ENCODE measurements around the gene INTS2.
"Not testable (repeated sequence)": the region's sequence is repeated elsewhere in the genome, so short reads cannot be mapped to it uniquely, and the experiment has no call there.

Gene INTS2

DNA sequence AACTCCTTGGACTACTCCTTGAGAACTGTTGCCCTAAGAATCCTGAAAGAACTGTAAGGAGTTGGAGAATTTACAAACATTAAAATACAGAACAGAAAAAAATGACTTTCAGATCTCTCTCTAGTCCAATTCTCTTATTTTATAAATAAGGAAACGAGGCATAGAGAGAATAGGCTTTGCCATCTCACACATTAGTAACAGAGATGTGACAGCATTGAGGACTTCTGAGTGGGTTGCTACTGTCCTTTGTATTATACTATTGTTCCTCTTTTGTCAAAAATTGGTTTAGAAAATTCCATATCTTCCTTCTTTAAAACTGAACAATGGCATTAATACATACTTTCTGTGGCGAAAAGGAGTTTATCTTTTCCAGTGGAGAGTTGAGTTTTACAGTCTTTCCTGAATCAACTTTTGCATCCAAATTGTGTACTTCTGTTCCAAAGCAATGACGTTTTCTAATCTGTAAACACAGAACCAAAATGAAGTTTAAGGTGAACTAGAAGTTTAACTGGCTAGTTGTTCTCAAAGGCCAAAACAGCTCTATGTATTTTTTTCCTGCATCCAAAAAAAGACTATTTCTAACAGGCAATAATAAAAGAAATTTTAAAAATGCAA, 80.9 kb downstream of the INTS2 start:
- DNase-seq (ENCODE audit: low read depth): no peak

DNA sequence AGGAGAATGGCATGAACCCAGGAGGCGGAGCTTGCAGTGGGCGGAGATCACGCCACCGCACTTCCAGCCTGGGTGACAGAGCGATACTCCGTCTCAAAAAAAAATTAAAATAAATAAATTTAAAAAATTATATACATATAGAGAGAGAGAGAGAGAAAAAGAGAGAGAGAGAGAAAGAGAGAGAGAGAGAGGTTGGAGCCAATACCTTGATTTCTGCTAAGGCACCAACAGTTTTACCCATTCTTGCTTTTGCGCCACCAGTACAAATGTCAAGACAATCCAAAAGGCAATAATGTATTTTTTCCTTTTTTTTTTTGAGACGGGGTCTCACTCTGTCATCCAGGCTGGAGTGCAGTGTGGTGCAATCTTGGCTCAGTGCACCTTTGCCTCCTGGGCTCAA, 81.7 kb downstream of the INTS2 start:
- DNase-seq (ENCODE audit: low read depth): no peak

DNA sequence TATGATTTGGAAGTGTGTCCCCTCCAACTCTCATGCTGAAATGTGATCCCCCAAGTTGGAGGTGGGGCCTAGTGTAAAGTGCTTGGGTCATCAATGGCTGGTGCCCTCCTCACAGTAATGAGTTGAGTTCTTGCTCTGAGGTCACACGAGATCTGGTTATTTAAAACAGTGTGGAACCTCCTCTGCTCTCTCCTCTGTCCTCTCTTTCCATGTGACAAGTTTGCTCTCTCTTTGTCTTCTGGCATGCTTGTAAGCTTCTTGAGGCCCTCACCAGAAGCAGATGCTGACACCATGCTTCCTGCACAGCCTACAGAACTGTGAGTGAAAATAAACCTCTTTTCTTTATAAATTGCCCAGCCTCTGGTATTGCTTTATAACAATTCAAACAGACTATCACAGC, 84.3 kb downstream of the INTS2 start:
- no peak for DNase-seq (ENCODE audit: low read depth)

DNA sequence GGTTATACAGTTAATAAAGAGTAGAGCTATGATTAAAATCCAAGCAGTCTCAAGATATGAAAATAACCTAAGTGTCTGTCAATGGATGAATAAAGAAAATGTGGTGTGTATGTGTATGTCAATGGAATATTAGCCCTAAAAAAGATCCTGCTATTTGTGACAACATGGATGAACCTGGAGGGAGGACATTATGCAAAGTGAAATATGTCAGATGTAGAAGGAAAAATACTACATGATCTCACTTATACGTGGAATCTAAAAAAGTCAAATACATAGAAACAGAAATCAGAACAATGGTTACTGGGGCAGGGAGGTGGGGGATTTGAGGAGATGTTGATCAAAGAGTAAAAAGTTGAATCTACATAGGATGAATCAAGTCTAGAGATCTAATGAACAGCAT, 84.9 kb downstream of the INTS2 start:
- DNase-seq (ENCODE audit: low read depth): no peak

DNA sequence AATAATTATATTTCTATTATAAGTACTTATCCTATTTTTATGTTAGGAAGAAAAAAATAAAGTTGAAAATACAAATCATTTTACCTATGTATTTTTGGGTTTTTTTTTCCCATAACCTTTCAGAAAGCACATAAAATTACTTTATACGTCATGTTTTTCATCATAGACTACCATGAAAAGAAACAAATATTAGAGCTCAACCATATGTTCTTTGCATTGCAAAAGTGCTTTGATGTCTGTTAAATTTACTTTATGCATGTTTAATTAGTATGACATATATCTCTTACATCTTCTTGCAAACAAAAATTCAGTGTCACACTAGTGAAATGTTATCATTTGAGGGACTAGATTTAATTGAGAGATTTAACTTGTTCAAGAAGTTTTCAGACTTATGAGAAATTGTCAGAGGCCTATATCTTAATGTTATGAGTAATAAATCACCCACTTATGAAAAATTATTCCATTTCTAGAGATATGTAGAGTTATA, 88.4 kb downstream of the INTS2 start:
- DNase-seq (ENCODE audit: low read depth): no peak

DNA sequence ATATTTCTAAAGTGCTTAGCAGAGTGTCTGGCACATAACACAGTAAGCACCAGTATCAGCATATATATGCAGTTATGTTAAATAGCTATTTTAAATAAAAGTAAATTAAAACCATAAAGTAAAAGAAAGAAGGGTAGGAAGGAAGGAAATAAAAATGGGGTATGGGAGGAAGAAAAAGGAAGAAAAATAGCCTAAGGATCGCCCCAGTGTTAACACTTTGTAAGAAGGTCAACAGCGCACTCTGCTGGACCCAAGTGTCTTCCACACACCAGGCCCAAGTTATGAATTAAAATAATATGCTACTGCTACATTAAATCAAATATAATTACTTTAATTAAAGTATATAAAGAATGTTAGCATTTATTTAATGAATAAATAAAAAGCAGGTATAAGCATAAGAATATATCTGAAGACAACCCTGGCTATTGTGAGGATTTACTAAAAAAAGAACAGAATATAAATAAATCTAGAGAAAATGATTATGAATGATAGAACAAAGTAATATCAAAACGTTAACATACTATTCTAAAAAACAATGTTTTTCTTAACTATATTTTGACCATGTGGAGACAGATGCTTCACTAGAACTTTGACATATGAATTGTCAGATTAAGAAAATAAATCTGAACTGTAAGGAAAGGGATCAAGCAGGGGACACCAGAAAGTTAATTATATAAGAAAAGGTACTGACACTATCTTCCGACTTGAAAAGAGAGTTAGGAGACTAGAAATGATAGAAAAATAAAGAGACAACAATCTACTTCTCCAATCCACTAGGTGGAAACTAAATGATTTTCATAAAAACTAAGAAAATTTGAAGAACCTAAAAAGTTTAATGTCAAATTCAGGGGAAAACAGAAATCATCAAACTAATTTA, 90.4 kb downstream of the INTS2 start:
- DNase-seq (ENCODE audit: low read depth): peak; percentile 15

DNA sequence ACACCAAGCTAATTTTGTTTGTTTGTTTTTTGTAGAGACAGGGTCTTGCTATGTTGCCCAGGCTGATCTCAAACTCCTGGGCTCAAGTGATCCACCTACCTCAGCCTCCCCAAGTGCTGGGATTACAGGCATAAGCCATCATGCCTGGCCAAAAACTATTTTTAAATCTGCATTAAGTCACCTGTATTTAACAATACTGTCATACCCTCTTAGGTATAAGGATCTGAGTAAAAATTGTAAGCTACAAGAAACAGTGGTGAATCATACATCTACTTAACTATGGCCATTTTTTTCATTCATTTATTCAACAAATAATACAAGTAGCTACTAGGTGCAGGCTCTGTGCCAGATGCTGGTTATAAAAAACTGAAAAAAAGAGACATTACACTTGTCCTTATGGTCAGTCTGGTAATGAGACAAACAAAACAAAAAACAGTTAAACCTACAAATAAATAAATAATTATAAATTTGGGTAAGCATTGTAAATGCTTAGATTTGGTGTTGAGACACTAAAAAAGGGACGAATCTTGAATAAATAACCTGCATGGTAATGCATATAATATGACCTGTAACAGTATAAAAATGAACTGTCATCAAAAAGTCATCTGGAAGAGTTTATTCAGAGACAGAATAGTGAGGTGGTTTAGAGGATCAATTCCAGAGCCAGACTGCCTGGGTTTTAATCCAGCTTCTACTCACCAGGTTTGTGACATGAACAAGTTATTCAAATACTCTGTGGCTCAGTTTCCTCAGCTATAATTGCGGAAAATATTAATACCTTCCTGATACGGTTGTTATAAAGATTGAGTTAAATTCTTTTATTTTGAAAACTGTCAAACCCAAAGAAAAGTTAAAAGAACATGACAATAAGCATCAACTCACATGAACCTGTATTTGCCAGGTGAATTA, 91.3 kb downstream of the INTS2 start:
- DNase-seq (ENCODE audit: low read depth): no peak

DNA sequence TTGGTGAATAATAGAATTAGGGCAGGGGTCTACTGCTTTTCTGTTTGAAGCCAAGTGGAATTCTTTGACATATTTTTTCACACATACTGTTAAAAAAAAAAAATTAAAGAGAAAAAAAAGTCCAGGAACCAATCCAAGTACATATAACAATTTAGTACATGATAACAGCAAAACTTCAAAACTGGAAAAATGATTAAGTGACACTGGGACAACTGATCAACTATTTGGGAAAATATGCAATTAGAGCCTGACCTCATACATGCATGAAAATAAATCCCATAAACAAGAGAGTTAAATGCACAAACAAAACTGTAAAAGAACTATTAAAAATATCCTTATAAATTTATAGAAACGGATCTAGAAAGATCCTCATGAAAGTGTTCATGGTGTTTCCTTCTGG, 92.2 kb downstream of the INTS2 start:
- DNase-seq (ENCODE audit: low read depth): no peak

DNA sequence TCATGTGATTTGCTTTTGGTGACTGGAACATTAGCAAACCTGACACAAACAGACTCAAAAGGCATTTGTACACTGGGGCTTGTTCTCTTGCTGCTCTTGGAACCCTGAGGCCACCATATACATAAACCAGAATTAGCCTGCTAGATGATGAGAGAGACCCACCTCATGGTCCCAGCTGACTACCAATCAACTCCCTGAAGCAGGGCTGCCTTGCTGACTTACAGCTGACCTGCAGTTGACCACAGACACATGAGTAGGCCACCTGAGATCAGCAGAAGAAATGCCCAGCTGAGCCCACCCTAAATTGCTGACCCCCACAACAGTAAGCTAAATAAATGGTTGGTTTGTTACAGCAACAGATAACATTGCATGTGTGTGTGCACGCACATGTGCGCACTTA, 93.2 kb downstream of the INTS2 start:
- DNase-seq (ENCODE audit: low read depth): no peak

DNA sequence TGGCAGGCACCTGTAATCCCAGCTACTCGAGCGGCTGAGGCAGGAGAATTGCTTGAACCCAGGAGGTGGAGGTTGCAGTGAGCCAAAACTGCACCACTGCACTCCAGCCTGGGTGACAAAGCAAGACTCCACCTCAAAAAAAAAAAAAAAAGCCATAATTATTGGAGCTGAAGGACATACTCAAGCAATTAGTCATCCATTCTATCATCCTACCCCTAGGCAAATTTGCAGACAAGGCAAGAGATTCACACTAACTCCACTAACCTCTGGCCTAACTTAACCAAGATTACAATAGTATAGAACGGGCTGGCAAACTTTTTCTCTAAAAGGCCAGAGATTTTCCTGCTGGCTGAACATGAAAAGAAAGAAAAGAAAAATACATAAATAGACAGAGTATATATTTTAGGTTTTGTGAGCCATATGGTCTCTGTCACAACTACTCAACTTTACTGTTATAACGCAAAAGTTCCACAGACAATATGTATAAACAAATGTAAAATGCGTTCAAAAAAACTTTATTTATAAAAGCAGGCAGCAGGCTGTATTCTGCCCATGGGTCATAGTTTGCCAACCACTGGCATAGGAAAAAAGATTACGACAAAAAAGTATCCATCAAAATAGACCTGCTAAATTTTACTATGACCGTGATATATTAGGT, 94.1 kb downstream of the INTS2 start:
- DNase-seq (ENCODE audit: low read depth): no peak

DNA sequence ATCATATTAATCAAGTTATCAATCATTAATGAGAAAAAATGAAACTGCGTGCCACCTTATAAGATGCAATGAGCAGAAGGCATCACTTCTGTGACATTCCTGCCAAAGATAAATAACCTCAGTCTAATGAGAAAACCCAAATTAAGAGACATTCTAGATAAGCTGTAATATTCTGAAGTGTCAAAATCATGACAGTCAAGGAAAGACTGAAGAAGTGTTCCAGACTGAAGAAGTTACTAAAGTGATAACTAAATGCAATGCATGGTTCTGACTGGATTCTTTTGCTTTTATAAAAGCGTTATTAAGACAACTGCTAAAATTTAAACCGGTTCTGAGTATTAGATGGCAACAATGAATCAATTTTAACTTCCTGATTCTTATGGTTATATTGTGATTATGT, 95.3 kb downstream of the INTS2 start:
- DNase-seq (ENCODE audit: low read depth): no peak

DNA sequence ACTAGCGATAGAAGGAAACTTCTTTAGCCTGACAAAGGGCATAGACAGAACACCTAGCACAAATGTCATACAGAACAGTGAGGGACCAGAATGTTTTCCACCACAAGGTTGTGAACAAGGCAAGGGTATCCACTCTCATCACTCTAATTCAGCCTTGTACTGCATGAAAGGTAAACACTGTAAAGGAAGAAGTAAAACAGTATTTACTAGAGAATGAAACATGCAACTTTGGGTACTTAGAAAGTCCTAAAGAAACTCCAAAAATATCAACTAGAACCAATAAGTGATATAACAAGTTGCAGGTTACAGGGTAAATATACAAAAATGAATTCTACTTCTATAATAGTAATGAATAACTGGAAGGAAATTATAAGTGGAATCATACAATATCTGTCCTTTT, 96.7 kb downstream of the INTS2 start:
- DNase-seq (ENCODE audit: low read depth): no peak

DNA sequence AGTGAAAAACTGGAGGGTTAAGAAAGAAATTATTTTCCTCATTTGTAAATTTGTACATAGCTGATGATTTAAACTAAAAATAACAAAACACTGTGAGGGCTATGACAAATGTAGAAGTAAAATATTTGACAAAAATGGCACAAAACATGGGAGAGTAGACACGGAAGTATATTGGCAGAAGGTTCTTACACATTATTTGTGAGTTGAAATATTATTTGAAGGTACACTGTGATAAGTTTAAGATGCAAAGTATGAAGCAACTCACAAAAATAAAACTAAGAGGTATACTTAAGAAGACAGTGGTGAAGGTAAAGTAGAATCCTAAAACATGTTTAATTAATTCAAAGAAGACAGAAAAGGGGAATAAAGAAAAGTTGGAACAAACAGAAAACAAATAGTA, 99.1 kb downstream of the INTS2 start:
- DNase-seq (ENCODE audit: low read depth): no peak

DNA sequence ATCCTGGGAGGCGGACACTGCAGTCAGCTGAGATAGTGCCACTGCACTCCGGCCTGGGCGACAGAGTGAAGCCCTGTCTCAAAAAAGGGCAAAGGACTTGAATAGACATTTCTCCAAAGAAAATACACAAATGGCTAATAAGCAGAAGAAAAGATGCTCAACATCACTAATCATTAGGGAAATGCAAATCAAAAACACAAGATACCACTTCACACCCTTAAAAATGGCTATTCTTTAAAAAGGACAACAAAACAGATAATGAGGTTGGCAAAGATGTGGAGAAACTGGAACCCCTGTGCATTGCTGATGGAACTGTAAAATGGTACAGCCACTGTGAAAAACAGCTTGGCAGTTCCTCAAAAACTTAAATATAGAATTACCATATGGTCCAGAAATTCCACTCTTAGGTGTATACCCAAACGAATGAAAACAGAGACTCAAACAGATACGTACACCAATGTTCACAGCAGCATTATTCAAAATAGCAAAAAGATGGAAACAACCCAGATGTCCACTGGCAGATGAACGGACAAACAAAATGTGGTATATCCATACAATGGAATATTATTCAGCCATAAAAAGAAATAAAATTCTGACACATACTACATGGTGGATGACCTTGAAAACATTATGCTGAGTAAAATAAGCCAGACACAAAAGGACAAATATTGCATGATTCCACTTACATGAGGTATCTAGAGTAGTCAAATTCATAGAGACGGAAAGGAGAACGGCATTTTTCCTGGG, 100.0 kb downstream of the INTS2 start:
- DNase-seq (ENCODE audit: low read depth): no peak

DNA sequence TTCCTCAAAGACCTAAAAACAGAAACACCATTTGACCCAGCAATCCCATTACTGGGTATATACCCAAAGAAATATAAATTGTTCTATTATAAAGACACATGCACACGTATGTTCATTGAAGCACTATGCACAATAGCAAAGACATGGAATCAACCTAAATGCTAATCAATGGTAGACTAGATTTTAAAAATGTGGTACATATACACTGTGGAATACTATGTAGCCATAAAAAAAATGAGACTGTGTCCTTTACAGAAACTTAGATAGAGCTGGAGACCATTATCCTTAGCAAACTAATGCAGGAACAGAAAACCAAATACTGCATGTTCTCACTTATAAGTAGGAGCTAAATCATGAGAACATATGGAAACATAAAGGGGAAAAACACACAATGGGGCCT, 100.9 kb downstream of the INTS2 start:
- DNase-seq (ENCODE audit: low read depth): not testable (repeated sequence)

DNA sequence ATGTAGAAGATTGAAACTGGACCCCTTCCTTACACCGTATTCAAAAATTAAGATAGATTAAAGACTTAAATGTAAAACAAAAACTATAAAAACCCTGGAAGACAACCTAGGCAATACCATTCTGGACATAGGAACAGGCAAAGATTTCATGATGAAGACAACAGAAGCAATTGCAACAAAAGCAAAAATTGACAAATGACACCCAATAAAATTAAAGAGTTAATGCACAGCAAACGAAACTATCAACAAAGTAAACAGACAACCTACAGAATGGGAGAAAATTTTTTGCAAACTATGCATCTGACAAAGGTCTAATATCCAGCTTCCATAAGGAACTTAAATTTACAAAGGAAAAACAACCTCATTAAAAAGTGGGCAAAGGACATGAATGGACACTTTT, 101.6 kb downstream of the INTS2 start:
- not testable (repeated sequence) for DNase-seq (ENCODE audit: low read depth)

DNA sequence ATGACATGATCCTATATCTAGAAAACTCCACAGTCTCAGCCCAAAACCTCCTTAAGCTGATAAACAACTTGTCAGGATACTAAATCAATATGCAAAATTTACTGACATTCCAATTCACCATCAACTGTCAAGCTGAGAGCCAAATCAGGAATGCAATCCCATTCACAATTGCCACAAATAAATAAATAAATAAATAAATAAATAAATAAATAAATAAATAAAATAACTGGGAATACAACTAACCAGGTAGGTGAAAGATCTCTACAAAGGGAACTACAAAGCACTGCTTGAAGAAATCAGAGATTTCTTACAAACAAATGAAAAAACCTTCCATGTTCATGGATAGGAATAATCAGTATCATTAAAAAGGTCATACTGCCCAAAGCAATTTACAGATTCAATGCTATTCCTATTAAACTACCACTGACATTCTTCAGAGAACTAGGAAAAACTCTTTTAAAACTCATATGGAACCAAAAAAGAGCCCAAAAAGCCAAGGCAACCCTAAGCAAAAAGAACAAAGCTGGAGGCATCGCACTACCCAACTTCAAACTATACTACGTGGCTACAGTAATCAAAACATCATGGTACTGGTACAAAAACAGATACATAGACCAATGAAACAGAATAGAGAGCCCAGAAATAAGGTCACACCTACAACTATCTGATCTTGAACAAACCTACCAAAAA, 102.2 kb downstream of the INTS2 start:
- DNase-seq (ENCODE audit: low read depth): no peak

DNA sequence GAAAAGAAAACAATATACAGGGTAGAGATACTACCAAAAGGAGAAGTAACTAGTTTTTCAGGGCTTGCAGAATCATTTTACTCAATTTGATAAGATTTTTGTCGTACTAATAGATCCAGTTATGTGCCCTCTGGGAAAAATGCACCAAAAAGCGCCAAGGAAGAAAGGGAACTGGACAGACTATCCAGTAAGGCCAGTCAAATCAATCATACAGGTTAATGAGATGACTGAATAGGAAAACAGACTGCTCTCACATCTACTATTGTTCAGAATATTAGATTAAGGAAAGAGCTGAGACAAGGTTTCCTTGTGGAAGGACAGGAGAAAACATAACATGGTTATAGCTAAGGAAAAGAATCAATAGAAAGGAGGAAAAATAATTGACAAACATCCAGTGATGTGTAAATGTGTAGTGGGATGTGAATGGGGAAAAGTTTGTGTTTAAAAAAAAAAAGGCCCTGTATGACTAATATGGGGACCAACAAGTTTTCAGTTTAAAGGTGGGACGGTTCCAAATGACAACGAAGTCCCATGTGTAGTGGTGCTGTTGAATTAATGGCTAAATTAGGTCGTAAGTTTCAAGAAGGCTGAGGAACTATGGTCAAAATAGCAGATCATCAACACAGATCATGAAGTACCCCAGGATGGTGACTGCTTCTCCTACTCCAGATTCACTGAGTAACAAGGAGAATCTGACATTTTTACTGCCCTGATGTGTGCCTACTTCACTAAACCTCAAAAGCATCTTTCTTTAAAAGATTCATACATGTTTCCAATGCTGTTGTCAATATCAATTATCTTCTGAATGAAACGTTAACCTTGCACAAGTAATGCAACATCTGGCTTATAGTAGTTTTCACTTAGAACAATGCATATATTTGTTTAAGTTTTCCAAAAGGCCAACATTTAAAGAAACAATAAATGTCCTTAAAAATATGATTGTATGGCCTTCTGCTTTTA, 105.2 kb downstream of the INTS2 start:
- no peak for DNase-seq (ENCODE audit: low read depth)

DNA sequence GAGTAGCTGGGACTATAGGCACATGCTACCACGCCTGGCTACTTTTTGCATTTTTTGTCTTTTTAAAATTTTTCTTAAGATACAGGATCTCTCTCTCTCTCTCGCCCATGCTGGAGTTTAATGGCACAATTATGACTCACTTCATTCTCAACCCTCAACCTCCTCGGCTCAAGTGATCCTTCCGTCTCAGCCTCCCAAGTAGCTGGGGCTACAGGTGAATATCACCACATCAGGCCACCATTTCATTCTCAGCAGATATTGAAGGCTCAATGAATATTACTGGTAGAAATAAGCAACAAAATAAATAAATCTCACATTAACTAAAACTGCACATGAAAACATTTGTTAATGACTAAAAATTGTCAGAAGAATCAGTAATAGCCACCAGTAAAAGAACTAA, 106.1 kb downstream of the INTS2 start:
- DNase-seq (ENCODE audit: low read depth): no peak
